HG03108 (cell line): Measurements from ENCODE around the gene CLDN5.

ENCODE experiments used
- ATAC-seq: cut with Tn5 transposase; IDR thresholded peaks from one replicate; pipeline ENCODE4 v1.9.1; 2021; ENCODE audit warnings: moderate library complexity; ENCODE audit not compliant: unreplicated experiment

CLDN5 gene, protein sequence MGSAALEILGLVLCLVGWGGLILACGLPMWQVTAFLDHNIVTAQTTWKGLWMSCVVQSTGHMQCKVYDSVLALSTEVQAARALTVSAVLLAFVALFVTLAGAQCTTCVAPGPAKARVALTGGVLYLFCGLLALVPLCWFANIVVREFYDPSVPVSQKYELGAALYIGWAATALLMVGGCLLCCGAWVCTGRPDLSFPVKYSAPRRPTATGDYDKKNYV

DNA sequence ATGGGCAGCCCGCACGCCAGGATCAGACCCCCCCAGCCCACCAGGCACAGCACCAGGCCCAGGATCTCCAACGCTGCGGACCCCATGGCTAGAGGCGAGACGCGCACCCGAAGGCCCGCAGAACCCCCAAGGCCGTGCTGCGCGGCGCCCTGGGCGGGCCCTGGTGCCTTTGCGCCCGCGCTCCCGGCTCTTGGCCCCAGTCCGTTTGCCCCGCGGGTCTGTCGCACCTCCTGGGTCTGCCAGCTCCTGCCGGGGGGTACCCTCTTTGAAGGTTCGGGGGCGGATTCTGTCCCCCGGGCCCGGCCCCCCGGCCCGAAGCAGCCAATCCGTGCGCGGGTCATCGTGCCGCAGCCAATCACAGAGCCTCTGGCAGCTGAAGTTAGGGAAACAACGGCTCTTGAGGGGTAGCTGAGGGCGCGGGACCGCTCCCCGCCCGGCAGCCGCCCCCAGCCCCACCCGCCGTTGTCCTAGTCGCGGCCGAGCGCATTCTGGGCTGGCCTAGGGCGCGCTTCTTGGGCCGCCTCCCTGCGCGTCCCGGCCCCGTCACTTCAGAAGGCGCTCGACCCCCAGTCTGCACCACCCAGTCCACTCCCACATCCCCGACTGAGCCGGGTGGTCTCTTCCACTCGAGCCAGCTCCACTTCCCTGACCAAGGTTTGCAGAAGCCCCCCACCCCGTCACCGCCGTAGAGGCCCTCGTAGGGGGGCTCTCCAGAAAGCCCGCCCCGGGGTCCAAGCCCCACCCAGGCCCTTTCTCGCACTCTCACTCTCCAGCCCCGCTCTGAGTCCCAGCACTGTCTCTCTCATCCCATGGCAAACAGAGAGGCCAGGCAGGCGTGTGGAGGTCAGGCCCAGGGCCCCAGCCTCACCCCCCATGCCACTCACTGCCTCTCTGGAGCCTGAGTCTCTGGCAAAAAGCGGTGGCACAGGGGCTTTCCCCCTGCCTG lies at the start of gene CLDN5:
Gene CLDN5 (minus strand): TSS at position 241 of the 946 bp plus-strand sequence. CDS start 155 bp downstream, at position 86.
- ATAC-seq, result no peak

DNA sequence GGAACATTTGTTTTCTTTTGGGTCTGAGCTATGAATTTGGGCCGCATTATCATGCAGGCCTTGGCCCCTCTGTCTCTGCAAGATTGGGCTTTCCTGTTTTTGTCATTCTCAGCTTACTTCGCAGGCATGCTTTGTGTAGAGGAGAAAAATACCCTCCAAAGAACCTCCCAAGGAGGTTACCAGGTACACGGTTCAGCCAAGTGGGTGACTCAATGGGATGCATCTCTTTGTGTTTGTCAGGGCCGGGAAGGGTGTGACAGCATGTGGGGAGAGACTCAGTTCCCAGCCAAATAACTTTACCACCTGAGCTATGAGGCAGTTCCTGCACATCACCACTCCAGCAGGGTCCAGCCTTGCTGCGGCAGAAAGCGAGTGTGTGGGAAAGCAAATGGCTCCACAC lies 47.8 kb upstream of the CLDN5 start:
- no peak for ATAC-seq

DNA sequence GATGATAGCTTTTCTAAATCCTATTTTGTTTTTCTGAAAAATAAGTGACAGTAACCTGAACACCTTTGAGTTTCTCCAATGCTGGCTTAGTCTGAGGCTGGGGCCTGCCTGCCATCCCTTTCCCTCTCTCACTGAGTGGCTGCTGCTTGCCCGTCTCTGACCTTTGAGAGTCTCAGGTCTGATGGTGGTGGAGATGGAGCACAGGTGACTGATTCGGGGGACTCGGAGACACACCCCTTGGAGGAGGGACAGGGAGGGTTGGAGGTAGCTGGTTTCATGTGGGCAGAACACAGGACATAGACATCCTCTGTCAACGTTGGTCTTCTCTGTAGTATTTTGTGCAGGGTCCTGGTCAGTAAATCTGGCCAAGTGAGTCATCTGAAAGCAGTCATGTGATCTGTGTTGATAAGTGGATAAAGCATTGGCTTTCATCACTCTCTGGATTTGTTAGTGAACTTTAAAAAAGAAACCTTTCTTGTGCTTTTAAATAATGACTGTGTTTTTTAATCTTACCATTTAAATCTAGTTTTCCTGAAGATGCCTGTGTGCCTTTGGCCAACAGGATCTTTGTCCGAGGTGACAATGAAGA lies 47.1 kb upstream of the CLDN5 start:
- no peak for ATAC-seq

DNA sequence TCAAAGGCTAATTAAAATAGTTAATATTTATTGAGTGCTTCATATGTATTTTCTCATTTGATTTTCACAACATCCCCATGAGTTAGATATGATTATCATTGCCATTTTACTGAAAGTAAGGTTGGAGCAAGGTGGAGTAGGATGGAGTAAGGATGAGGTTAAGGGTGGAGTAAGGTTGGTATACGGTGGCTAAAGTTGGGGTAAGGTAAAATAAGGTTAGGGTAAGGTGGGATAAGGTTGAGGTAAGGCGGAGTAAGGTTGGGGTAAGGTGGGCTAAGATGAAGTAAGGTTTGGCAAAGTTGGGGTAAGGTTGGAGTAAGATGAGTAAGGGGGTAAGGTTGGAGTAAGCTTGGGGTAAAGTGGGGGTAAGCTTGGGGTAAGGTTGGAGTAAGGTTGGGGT lies 45.8 kb upstream of the CLDN5 start:
- no peak for ATAC-seq

- no peak for ATAC-seq
Measured at GRCh38 chr22:19569276-19569640, 45.0 kb upstream of the CLDN5 start.

- ATAC-seq, result no peak
Measured at GRCh38 chr22:19568337-19569275, 44.4 kb upstream of the CLDN5 start.

DNA sequence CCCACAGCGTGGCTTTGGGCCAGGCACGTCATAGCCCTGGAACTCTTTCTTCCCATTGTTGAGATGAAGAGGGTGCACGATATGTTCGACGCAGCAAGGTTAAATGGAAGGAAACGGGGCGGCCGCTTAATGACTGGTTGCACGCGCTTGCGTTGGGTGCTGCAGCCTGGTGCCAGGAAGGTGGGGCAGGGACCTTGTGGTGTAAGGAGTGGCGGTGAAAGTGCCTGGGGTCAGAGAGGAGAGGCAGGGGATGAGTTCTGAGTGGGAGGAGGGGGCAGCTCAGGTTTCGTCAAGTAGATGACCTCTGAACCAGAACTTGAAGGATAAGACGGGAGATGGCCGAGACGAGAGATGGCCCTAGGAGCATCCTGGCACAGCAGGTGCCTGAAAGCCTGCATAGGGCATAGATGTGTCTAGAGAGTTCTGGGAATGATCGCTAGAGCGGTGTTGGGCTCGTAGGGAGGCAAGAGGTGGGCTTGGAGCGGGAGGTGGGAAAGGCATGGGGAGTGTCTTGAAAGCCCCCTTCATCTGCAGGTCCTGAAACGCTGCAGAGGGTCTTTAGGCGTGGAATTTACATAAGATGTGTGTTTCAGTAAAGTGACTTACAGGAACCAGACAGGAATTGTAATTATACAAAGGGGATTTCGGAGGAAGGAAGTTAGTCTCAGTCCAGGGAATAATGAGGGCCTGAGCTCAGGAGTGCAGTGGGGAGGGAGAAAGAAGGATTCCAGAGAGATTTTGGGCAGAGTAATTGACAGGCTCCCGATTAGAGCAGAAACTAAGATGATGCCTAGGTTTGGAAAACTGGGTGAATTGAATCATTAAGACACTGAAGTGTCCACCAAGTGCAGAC lies 43.2 kb upstream of the CLDN5 start:
- ATAC-seq, result no peak

DNA sequence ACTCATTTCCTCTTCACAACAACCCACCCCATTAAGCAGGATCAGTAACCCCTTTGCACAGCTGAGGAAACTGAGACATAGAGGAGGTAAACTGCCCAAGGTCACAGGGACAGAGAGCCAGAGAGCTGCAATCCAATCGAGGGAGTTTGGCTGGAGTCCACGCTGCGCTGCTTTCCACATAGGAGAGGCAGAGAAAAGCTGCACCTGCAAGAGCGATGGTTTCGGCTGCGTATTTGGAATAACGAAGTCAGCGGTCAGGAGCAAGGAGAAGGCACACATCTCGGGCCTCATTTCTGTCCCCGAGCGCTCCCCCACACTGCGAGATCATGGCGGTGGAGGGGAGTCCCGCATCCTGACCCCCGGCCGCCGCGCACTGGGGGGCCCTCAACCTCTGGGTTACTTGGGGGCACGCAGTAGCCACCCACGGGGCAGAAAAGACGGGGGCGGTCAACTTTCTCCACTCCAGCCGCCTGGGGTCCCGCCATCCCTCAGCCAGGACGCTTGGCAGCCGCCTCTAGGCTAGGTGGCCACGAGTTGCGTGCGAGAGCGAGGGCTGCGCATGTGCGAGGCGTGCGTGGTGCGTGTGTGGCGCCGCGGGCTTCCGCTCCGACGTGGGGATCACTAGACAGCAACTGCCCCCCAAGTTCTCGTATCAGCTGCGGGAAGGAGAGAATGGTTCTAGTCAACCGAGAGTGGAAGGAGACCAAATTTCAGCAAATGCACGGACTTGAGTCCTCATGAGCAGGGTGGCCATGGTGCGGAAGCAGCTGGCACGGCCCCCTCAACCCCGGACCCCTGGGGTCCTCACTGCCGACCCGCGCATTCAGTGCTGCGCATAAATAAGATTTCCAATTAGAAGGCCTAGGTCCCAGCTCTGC lies 42.3 kb upstream of the CLDN5 start:
- no peak for ATAC-seq

DNA sequence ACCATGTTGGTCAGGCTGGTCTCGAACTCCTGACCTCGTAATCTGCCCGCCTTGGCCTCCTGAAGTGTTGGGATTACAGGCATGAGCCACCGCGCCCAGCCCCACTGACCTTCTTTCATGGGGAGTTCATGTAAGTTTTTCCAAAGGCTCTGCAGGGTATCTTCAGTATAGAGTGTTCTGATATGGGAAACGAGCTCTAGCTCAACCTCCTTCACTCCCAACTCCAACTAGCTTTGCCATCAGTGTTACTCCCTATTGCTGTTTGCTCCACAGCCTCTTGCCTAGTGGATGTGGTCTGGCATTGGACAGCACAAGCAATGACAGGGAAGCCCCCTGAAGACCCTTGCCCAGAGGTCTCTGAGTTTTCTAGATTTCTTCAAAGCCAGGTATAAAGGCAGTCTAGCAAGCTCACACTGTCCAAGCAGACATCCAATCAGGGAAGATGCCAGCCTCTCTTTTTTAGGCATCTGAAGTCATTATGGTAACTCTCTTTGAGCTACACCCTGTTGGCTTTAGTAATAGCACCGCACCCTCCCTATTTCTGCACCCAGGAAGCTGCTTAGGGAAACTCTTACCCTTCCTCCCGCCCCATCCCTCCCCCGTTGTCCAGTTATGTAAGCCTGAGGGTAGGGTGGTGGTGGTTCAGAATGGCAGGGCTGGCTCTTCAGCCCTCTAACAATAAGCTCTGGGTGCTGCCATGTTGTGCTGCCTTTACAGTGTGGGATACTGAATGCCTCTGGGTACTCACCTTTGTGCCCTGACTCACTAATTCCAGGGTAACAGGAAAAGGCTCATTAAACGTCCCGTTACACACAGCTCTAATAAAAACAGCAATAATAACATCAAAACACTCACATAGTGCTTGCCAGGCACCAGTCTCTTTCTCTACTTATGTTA lies 41.4 kb upstream of the CLDN5 start:
- no peak for ATAC-seq

DNA sequence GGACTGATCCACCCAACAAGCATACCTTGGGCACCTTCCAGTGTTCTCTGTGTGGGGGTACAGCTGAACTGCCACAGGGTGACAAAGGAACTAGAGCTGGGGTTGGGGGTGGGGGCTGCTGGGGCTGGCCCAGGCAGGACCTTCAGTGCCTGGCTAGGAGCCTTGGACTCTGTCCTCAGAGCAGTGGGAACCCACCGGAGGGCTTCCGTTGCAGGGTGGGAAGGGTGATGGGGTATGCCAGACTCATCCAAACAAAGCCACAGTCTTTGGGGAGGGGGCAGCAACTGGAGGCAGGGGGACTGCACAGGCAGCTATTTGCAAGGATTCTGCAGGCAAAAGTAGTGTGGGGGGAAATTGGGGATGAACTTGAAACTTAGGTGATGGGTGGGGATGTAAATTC lies 35.7 kb upstream of the CLDN5 start:
- ATAC-seq, result no peak

DNA sequence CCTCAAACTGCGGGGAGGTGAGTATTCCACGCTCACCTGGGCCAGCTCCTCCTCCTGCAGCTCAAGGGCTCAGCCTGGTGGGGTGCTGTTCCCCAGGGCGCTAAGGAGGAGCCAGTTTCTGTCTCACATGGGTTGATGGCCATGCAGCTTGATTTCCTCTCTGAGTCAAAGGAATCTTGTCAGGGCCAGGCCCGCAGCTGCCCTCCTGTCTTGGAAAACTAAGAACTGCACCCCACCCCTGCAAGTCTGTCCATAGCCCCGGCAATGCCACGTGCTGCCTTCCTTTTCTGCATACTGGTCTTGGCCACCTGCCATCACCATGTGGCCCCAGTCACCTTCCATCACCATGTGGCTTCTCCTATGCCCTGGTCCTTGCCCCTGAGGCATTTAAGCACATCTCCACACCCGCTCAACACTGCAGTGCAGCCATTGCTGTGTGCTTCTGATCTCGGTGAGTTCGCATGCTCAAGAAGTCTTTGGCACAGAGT lies 35.2 kb upstream of the CLDN5 start:
- no peak for ATAC-seq

- ATAC-seq, result no peak
Measured at GRCh38 chr22:19556963-19557545, 32.8 kb upstream of the CLDN5 start.

DNA sequence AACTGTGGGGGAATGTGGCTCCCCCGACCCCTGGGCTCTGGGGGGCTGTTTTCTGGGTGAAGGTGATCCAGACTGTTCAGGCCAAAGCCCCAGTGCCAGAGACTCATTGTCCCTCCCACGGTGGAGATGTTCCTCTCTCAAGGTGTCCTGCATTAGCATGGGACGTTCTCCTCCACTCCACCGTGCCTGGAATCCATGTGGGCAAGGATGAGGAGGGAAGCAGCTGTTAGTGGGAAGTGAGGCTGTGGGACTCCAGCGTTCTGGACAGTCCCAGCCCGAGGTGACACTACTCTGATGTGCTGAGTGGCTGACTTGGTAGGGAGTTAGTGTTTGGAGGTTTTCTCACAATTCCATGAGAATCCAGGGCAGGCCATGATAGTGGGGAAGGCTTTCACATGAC lies 31.4 kb upstream of the CLDN5 start:
- ATAC-seq, result no peak

DNA sequence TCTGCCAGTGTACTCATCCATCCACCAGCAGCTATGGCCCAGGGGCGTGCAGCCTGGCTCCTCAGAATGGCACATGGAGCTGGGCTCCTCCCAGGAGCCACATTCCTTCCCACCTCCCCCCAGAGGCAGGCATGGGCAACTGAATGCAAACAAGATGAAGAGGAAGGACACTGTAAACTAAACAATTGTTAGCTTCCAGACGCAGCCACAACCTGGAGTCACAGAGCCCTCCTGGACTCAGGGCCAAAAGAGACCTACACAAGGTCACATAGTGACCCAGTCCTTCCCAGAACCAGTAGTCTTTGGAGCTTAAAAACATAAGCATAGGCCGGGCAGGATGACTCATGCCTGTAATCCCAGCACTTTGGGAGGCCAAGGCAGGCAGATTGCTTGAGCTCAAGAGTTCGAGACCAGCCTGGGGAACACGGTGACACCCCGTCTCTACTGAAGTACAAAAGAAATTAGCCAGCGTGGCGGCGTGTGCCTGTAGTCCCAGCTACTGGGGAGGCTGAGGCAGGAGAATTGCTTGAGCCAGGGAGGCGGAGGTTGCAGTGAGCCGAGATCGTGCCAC lies 30.7 kb upstream of the CLDN5 start:
- no peak for ATAC-seq

GRCh38 chr22:19553201-19553600 lies 29.0 kb upstream of the CLDN5 start:
- no peak for ATAC-seq

- ATAC-seq, result no peak
Measured at GRCh38 chr22:19550382-19550781, 26.2 kb upstream of the CLDN5 start.

DNA sequence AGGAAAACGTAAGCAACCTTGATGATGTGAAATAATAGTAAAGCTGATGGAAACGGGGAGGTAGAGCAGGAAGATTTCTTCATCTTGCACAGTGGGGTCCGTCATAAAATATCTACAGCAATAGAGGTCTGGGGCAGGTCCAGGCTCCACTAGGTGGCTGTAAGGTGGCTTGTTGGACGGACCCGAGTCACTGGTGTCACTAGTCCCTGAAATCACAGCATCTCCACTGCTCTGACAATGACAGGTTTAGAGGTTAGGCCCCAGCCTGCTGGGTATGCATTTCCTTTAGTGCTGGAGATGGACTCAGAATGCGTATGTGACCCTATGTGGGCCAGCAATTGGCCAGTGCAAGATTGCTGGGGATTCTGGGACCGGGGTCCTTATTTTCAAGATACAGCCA lies 25.2 kb upstream of the CLDN5 start:
- ATAC-seq, result no peak
